Loucy (cell line): ENCODE data around the gene NDUFA8.

Experiments
- EZH2phosphoT487 ChIP-seq: fragments of 200-600 bp; IDR thresholded peaks from 2 replicates; pipeline ENCODE4 v1.6.1; 2018; ENCODE audit warnings: antibody characterized with exemption, mild to moderate bottlenecking, moderate library complexity, borderline replicate concordance
- TF ChIP-seq, protein P1 (sequence below): fragments of 200-600 bp; sonication (generic); conservative IDR thresholded peaks from 2 replicates; pipeline ENCODE4 v1.5.1; 2014; ENCODE audit warnings: mild to moderate bottlenecking, antibody characterized with exemption, low read length

GRCh38 chr9:122155796-122156195 is 3.8 kb downstream of the NDUFA8 start:
- TF ChIP-seq, protein P1, sequence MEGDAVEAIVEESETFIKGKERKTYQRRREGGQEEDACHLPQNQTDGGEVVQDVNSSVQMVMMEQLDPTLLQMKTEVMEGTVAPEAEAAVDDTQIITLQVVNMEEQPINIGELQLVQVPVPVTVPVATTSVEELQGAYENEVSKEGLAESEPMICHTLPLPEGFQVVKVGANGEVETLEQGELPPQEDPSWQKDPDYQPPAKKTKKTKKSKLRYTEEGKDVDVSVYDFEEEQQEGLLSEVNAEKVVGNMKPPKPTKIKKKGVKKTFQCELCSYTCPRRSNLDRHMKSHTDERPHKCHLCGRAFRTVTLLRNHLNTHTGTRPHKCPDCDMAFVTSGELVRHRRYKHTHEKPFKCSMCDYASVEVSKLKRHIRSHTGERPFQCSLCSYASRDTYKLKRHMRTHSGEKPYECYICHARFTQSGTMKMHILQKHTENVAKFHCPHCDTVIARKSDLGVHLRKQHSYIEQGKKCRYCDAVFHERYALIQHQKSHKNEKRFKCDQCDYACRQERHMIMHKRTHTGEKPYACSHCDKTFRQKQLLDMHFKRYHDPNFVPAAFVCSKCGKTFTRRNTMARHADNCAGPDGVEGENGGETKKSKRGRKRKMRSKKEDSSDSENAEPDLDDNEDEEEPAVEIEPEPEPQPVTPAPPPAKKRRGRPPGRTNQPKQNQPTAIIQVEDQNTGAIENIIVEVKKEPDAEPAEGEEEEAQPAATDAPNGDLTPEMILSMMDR: no peak
- no peak for TF ChIP-seq EZH2phosphoT487
